ENCODE measurements around the gene HMCN2.
A peak's percentile ranks its signal among the peaks of the same experiment; 100 is the strongest.
"Not testable (repeated sequence)": the region's sequence is repeated elsewhere in the genome, so short reads cannot be mapped to it uniquely, and the experiment has no call there.

HMCN2 gene

GRCh38 chr9:130266236-130267098, 907 bp downstream of the HMCN2 start:
- DNase-seq, result no peak

DNA sequence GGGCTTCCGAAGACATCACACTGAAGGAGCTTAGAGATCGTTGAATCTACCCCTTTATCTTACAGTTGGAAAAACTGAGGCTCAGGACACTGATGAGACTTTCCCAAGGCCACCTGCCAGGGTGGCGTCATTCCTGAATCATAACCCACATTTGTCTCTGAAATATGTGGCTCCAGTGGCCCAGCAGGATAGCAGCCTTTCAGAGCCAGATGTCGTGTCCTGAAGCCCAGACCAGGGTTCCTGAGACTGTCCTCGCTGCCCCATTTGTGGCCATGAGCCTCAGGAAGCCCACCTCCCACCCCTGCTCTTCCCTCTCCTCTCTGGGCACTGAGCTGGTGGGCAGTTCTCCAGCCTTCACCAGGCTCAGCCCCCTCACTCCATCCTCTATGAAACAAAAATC, 2.4 kb downstream of the HMCN2 start:
- DNase-seq, result no peak

- no peak for DNase-seq
These were observed 3.1 kb downstream of the HMCN2 start for GRCh38 chr9:130268521-130269211.

GRCh38 chr9:130271473-130271872, 5.9 kb downstream of the HMCN2 start:
- no peak for DNase-seq

- no peak for DNase-seq
These were observed 9.6 kb downstream of the HMCN2 start for GRCh38 chr9:130275156-130275555.

GRCh38 chr9:130276121-130276520, 10.6 kb downstream of the HMCN2 start:
- DNase-seq, result no peak

GRCh38 chr9:130276955-130277354, 11.4 kb downstream of the HMCN2 start:
- DNase-seq, result no peak

DNA sequence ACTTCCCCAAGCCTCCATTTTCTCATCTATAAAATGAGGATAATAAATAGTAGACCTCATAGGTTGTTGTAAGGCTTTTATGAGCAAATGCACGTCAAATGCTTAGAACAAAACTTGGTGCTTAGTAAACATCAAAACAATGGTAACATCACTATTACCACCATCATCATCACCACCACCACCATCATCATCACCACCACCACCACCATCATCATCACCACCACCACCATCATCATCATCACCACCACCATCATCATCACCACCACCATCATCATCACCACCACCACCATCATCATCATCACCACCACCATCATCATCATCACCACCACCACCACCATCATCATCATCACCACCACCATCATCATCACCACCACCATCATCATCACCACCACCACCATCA, 12.0 kb downstream of the HMCN2 start:
- DNase-seq, result not testable (repeated sequence)

DNA sequence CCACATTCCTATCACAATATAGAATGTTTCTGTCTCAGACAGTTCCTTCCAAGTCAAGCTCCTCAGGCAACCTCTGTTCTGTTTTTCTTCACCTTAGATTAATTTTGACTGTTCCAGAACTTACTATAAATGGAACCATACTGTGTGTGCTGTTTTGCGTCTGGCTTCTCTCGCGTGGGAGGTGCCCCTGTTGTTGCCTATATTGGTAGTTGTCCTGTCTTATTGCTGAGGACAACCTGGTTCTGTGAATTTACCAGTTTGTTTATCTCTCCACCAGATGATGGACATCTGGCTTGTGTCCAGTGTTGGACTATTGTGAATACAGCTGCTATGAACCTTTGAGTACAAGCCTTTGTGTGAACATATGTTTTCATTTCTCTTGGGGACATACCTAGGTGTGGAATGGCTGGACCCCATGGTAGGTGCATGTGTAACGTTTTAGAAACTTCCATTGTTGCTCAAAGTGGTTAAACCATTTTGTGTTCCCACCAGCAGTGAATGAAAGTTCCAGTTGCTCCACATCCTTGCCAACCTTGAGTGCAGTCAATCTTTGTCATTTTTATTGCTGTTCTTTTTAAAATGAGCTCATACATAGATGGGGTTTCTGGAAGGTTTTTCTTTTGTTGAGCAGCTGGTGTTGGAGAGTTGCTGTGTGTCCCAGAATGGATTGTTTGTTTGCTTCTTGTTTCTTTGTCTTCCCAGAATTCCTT, 18.1 kb downstream of the HMCN2 start:
- no peak for DNase-seq

DNA sequence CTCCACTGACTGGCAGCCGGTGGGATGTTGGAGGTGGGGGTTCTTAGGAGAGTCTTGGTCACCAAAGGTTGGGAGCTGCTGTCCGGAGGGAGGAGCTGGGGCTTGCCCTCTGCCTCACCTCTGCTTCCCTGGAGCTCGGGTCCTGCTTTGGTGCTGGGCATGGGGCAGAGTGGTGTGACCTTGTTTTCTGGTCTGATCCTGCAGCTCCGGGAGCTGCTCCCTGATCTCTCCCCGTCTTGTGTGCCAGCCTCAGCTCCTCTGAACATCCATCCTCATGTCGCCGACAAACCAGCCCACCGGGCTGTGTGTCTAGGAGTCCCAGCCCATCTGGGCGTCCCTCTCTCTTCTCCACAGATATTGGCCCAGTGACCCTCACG, 18.7 kb downstream of the HMCN2 start:
- DNase-seq, result no peak

- DNase-seq, result no peak
These were observed 19.1 kb downstream of the HMCN2 start for GRCh38 chr9:130284690-130285089.

GRCh38 chr9:130285271-130285670, 19.7 kb downstream of the HMCN2 start:
- DNase-seq, result no peak

DNA sequence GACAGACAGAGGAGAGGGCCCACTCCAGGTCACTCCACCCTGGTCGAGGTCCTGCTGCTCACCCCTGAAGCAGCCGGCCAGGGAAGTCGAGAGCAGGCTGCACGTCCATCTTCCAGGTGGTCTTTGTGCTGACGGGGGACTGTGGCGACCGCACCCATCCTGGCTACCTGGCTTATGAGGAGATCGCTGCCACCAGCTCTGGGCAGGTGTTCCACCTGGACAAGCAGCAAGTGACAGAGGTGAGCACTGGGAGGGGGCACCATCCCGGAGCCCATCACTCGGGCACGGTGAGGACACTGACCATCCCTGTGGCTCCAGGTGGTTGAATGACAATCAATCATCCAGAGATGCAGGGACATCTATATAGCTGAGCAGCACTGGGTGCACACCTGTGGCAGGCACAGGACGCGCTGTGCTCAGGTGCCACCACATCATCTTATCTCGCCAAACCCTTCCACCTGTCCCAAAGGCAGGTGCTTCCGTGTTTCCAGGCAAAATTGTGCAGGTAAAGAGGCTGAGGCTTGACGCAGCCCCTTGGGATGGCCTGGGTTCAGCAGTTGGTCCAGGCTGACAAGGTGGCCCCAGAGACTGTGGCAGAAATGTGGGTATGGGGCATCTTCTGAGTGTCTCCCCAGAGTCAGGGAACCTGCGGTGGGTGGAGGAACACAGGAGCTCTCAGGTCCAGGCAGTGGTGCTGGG, 20.7 kb downstream of the HMCN2 start:
- no peak for DNase-seq

DNA sequence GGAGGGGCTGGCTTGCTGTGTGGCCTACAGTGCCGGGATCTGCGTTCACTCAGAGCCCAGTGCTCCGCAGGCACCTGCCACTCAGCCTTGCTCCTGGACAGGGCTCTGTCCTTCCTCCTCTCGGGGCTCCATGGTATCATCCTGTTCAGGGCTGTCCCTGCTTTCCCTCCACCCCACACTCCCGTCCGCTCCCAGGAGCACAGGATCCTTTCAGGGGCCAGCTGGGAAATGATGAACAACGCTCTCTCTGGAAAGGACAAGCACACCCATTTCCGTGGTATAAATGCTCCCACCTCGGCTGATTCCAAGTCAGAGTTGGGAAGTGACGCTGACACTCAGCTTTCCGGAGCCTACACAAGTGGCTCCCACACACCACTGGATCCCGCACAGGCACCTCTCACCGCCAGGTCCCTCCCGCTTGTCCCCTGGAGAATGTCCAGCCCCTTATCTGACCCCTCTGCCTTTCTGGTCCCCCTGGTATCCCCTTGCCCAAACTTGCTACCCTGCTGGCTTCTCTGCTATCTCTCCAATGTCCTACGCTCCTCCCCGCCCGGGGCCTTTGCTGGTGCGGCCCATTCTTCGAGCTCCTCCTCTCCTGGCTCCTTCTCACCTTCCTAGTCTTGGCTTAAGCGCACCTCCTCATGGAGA, 21.3 kb downstream of the HMCN2 start:
- DNase-seq, result no peak

- peak in 1 of 2 experiments; percentile 23 for DNase-seq
These were observed 22.2 kb downstream of the HMCN2 start for GRCh38 chr9:130287736-130288135.

- no peak for DNase-seq
These were observed 22.8 kb downstream of the HMCN2 start for GRCh38 chr9:130288393-130288792.

DNA sequence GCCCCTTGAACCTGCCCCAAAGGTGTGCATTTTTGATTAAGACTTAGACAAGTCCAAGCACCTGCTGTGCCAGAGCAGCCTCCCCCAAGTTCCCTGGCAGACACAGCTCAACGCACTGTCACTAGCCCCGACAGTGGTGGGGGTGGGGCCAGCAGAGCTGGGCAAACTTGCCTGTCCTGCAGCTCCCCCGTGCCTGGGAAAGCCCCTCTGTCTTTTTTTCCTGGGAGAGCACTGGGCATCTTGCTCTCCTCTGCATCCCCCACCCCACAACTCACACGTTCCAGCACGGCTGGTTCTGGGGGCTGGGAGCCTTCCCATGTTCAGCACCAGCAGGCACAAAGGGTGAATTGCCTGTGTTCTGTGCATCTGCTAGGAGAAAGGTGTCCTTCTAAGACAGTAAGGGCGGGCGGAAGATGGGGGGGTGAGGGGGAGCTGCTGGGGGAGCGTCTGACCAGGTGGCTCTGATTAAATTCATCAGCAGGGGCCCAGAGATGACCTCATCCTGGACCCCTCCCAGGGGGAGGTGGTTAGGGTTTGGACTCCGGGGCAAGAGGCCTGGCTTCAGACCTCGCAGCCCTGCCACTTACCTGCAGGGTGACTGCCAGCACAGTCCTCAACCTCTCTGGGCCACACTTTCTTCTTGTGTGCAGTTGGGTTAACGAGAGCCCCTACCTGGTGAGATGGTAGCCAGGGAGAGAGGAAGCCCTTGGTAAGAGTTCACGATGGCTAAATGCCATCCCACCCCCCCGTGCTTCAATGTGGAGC, 23.5 kb downstream of the HMCN2 start:
- no peak for DNase-seq

- DNase-seq, result no peak
These were observed 24.2 kb downstream of the HMCN2 start for GRCh38 chr9:130289711-130290241.

GRCh38 chr9:130290291-130291181, 25.0 kb downstream of the HMCN2 start:
- no peak for DNase-seq

- no peak for DNase-seq
These were observed 25.9 kb downstream of the HMCN2 start for GRCh38 chr9:130291474-130291873.
